Glomerular visceral epithelial cell (primary cell): ENCODE results near the gene NSUN4.

Source experiments
- DNase-seq: peaks from one replicate; pipeline ENCODE4 v3.0.0-alpha.2; 2016; ENCODE audit errors: extremely low spot score

Gene NSUN4

GRCh38 chr1:46405724-46406123 lies 65.1 kb downstream of the NSUN4 start:
- no peak for DNase-seq

- no peak for DNase-seq
Observed at GRCh38 chr1:46406881-46407608, 66.4 kb downstream of the NSUN4 start.

GRCh38 chr1:46407636-46408035 lies 67.0 kb downstream of the NSUN4 start:
- DNase-seq = no peak

- no peak for DNase-seq
Observed at GRCh38 chr1:46408356-46409062, 67.9 kb downstream of the NSUN4 start.

GRCh38 chr1:46409063-46409372 lies 68.4 kb downstream of the NSUN4 start:
- DNase-seq = no peak

- DNase-seq = no peak
Observed at GRCh38 chr1:46410156-46411009, 69.8 kb downstream of the NSUN4 start.

- DNase-seq = no peak
Observed at GRCh38 chr1:46411010-46411405, 70.4 kb downstream of the NSUN4 start.
